Right renal pelvis (tissue), 4 donors: ENCODE results near the gene TRPM5. TPM values are rescaled to one million over a fixed set of nuclear protein-coding genes. Genes with fewer than 3 reads are reported as not detected.
A peak's percentile ranks its signal among the peaks of the same experiment; 100 is the strongest.

Experiments used
- DNase-seq, 4 donors: peaks; one replicate each; pipeline ENCODE4 v3.0.0-alpha.2; 2013; ENCODE audit warnings: low read depth in 4 of 4, low spot score in 3 of 4, missing footprints in 1 of 4
- polyA plus RNA-seq, 4 donors: library from polyadenylated mRNA; unstranded; fragments of 120-200 nt; gene quantifications; one replicate each; pipeline ENCODE4 v1.2.1, GENCODE V29; 2013; ENCODE audit not compliant: insufficient read length in 4 of 4

TRPM5 gene
- polyA plus RNA-seq, 4 donors: 2.0 to 3.1 (median 3.0) TPM

GRCh38 chr11:2409611-2410468 lies 34.5 kb downstream of the TRPM5 start:
- peak in 3 of 4 donors; percentile 43 to 65 (median 58) for DNase-seq

GRCh38 chr11:2409126-2409525 lies 35.2 kb downstream of the TRPM5 start:
- DNase-seq: peak; percentile 60 to 84 (median 76)

GRCh38 chr11:2408671-2409070 lies 35.6 kb downstream of the TRPM5 start:
- DNase-seq: peak in 2 of 4 donors; percentile 30 to 33

GRCh38 chr11:2406878-2407410 lies 37.4 kb downstream of the TRPM5 start:
- no peak for DNase-seq

- peak in 1 of 4 donors; percentile 53 for DNase-seq
Measured at GRCh38 chr11:2406451-2406850, 37.9 kb downstream of the TRPM5 start.

DNA sequence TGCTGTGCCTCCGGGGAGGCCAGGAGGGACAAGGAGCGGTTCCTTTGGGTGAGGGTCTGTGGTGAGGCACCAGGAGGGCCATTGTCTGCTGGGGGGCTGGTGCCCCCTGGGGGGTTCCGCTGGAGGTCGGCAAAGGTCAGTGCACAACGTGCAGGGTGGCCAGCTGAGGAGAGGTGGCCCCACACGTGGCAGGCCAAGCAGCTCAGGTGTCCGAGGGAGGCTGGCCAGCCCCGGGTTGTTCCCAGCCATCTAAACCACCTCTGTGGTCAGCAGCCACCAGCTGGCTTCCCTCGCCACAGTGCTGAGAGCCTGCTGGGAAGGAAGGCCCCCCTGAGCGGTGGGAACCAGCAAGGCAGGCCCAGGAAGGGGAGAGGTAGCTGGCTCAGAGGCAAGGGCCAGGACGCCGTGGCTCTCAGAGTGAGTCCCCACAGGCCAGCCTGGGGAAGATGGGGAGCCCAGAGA lies 39.5 kb downstream of the TRPM5 start:
- no peak for DNase-seq

- no peak for DNase-seq
Measured at GRCh38 chr11:2402890-2403645, 41.2 kb downstream of the TRPM5 start.

GRCh38 chr11:2402106-2402505 lies 42.2 kb downstream of the TRPM5 start:
- DNase-seq: no peak

GRCh38 chr11:2401436-2401984 lies 42.8 kb downstream of the TRPM5 start:
- no peak for DNase-seq

DNA sequence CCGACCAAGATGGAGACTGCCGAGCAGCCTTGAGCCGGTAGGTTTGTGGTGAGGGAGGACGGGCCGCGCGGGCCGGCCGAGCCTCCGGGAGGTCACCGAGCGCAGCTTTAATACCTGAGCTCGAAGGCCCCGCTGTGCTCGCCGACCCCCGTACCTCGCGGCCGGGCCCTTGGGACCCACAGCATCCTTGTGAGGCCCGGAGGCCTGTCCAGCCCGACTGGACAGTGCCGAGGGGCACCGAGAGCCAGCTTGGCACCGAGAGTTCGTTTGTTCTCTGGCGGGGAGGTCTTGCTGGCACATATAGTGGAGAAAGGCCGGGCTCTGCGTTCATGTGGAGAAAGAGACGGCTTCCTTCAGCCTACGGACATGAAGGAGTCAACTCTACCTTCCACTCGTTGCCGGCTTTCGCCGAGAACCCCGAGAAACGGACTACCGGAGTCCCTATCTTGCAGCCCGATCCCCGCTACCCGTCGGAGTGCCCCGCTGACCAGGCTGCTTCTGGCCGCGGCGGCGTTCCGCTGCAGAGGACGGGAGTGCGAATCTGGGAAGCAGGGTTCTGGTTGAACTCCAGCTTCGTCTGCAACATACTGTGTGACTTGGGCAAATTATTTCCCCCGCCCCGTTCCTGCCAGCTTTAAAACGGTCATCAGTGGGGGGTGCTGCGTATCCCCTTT lies 43.4 kb downstream of the TRPM5 start:
- no peak for DNase-seq

- peak; percentile 99 to 100 (median 100) for DNase-seq
Measured at GRCh38 chr11:2400069-2400761, 44.1 kb downstream of the TRPM5 start, which contains the start of gene TSSC4. Gene TSSC4 (plus strand): TSS chr11:2400750. CDS start chr11:2402634, 1,884 bp downstream.

DNA sequence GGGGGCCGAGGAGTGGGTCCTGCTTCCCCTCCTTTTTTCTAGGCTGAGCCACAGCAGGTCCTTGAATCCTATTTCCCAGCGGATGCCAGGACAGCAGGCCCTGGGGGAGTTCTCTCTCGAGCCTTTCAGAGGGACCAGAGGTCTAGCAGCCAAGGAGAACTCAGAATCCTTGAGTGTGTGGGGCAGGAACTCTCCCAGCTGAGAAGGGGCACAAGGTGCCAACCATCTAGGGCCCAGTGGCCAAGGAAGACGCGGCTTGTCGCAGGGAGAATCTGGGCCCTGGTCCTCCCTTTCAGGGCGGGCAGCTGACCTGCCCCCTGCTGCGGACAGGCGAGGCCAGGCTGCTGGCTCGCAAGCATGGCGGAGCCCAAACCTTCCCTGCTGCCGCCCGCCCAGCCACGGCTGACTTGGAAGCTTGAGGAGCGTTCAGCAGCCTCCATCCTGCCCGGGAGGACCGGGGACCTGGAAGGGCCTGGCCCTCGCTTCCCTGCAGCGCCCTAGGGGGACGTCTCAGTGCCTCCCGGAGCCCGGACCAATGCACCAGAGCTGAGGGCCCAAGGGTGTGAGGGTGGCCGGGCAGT lies 44.7 kb downstream of the TRPM5 start:
- DNase-seq: no peak

- no peak for DNase-seq
Measured at GRCh38 chr11:2398664-2399355, 45.5 kb downstream of the TRPM5 start.

DNA sequence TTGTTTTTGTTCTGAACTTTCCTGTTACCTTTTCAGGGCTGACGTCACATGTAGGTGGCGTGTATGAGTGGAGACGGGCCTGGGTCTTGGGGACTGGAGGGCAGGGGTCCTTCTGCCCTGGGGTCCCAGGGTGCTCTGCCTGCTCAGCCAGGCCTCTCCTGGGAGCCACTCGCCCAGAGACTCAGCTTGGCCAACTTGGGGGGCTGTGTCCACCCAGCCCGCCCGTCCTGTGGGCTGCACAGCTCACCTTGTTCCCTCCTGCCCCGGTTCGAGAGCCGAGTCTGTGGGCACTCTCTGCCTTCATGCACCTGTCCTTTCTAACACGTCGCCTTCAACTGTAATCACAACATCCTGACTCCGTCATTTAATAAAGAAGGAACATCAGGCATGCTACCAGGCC lies 47.3 kb downstream of the TRPM5 start:
- no peak for DNase-seq

- DNase-seq: no peak
Measured at GRCh38 chr11:2396471-2396870, 47.8 kb downstream of the TRPM5 start.

DNA sequence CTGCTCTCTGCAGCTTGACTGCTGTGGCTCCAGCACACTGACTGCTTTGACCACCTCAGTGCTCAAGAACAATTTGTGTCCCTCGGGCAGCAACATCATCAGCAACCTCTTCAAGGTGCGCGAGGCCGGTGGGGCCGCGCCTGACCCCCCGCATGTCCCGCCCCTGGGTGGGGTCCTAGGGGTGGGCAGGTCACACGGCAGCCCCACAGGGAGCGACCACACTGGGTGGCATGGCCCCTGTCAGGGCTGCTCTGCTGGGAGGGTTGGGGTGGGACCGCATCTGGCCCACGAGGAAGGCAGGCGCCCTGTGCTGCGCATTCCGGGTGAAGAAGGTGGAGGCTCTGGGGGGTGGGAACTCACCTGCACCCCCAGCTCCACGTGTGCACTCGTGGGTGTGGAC lies 48.5 kb downstream of the TRPM5 start:
- DNase-seq: no peak

- DNase-seq: no peak
Measured at GRCh38 chr11:2395211-2395730, 49.0 kb downstream of the TRPM5 start.

DNA sequence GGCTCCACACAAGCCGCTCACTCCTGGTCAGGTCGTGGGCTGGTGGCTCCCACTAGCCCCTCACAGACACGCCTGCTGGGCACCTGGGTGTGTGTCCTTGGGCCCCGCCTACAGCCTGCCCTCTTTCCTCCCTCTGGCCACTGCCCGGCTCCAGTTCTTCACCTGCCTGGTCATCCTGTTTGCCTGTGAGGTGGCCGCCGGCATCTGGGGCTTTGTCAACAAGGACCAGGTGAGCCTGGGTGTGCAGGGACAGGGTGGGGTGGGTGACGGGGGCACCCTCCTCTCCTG lies 49.6 kb downstream of the TRPM5 start:
- DNase-seq: no peak
